H9 (cell line): ENCODE measurements around the gene GABRB3. TPM values are rescaled to one million over a fixed set of nuclear protein-coding genes. Genes with fewer than 3 reads are reported as not detected.

Experiments
- DNase-seq: peaks from one replicate; pipeline ENCODE4 v3.0.0-alpha.2; 2017
- H2AFZ ChIP-seq: one replicate; pipeline ENCODE4 v1.6.1; 2013; ENCODE audit warnings: mild to moderate bottlenecking, low read length, control low read depth, moderate library complexity
- H2AK5ac ChIP-seq: 2 replicates; pipeline ENCODE4 v1.6.1; 2013; ENCODE audit warnings: low read length, control low read depth, mixed read lengths; ENCODE audit not compliant: insufficient read length
- H2BK120ac ChIP-seq: one replicate; pipeline ENCODE4 v1.6.1; 2013; ENCODE audit warnings: low read depth, mild to moderate bottlenecking, low read length, control low read depth, inconsistent platforms; ENCODE audit not compliant: poor library complexity, severe bottlenecking
- H2BK12ac ChIP-seq: 2 replicates; pipeline ENCODE4 v1.6.1; 2013; ENCODE audit warnings: low read length, control low read depth, mixed read lengths, low read depth; ENCODE audit not compliant: insufficient read length
- H2BK15ac ChIP-seq: 2 replicates; pipeline ENCODE4 v1.6.1; 2013; ENCODE audit warnings: low read depth, low read length, control low read depth
- H2BK20ac ChIP-seq: one replicate; pipeline ENCODE4 v1.6.1; 2013; ENCODE audit warnings: low read depth, mild to moderate bottlenecking, low read length, control low read depth, inconsistent platforms; ENCODE audit not compliant: poor library complexity, severe bottlenecking
- H2BK5ac ChIP-seq: 2 replicates; pipeline ENCODE4 v1.6.1; 2013; ENCODE audit warnings: low read length, control low read depth, mixed read lengths; ENCODE audit not compliant: insufficient read length
- H3K14ac ChIP-seq: 2 replicates; pipeline ENCODE4 v1.6.1; 2013; ENCODE audit warnings: low read length, control low read depth; ENCODE audit not compliant: insufficient read depth
- H3K18ac ChIP-seq: 2 replicates; pipeline ENCODE4 v1.6.1; 2013; ENCODE audit warnings: low read depth, mild to moderate bottlenecking, mixed read lengths, low read length, control low read depth; ENCODE audit not compliant: insufficient read length
- H3K23ac ChIP-seq: 2 replicates; pipeline ENCODE4 v1.6.1; 2013; ENCODE audit warnings: low read length, control low read depth, mixed read lengths, low read depth; ENCODE audit not compliant: insufficient read length
- H3K23me2 ChIP-seq: 2 replicates; pipeline ENCODE4 v1.6.1; 2013; ENCODE audit warnings: low read depth, mild to moderate bottlenecking, mixed read lengths, low read length, control low read depth; ENCODE audit not compliant: insufficient read length, poor library complexity, severe bottlenecking
- H3K27ac ChIP-seq: 2 replicates; pipeline ENCODE4 v1.5.1; 2013; ENCODE audit warnings: low read length, control low read depth, mixed read lengths, low read depth; ENCODE audit not compliant: insufficient read length
- H3K27me3 ChIP-seq: 2 replicates; pipeline ENCODE4 v1.6.1; 2013; ENCODE audit warnings: low read length, control low read depth, inconsistent platforms; ENCODE audit not compliant: insufficient read depth
- H3K4ac ChIP-seq: 2 replicates; pipeline ENCODE4 v1.6.1; 2013; ENCODE audit warnings: low read depth, mild to moderate bottlenecking, control low read depth, inconsistent platforms, low read length, moderate library complexity
- H3K4me1 ChIP-seq: 2 replicates; pipeline ENCODE4 v1.6.1; 2013; ENCODE audit warnings: low read length, control low read depth, inconsistent platforms; ENCODE audit not compliant: insufficient read depth
- H3K4me2 ChIP-seq: 2 replicates; pipeline ENCODE4 v1.6.1; 2013; ENCODE audit warnings: low read length, control low read depth, mixed read lengths; ENCODE audit not compliant: insufficient read length, insufficient read depth
- H3K56ac ChIP-seq: 2 replicates; pipeline ENCODE4 v1.6.1; 2013; ENCODE audit warnings: low read depth, mild to moderate bottlenecking, mixed read lengths, low read length, control low read depth; ENCODE audit not compliant: insufficient read length
- H3K79me1 ChIP-seq: 2 replicates; pipeline ENCODE4 v1.6.1; 2013; ENCODE audit warnings: low read depth, mild to moderate bottlenecking, moderate library complexity, low read length, control low read depth, inconsistent platforms; ENCODE audit not compliant: insufficient read depth, poor library complexity, severe bottlenecking
- H3K79me2 ChIP-seq: 2 replicates; pipeline ENCODE4 v1.6.1; 2013; ENCODE audit warnings: low read length, control low read depth, inconsistent platforms; ENCODE audit not compliant: insufficient read depth
- H3K9ac ChIP-seq: 2 replicates; pipeline ENCODE4 v1.6.1; 2013; ENCODE audit warnings: low read length, control low read depth, mixed read lengths; ENCODE audit not compliant: insufficient read length; ENCODE audit errors: extremely low read depth
- H3K9me3 ChIP-seq: one replicate; pipeline ENCODE4 v1.6.1; 2013; ENCODE audit warnings: low read depth, low read length, inconsistent platforms; ENCODE audit not compliant: control insufficient read depth
- H3T11ph ChIP-seq: one replicate; pipeline ENCODE4 v1.6.1; 2013; ENCODE audit warnings: mild to moderate bottlenecking, low read length, control low read depth, inconsistent platforms
- H4K20me1 ChIP-seq: one replicate; pipeline ENCODE4 v1.6.1; 2013; ENCODE audit not compliant: control insufficient read depth, insufficient read length, insufficient read depth
- H4K5ac ChIP-seq: 2 replicates; pipeline ENCODE4 v1.6.1; 2013; ENCODE audit warnings: low read depth, mild to moderate bottlenecking, mixed read lengths, low read length, control low read depth; ENCODE audit not compliant: insufficient read length
- H4K8ac ChIP-seq: replicated peaks from 2 replicates; pipeline ENCODE4 v1.6.1; 2013; ENCODE audit warnings: low read length, control low read depth, mixed read lengths, low read depth; ENCODE audit not compliant: insufficient read length
- H4K91ac ChIP-seq: 2 replicates; pipeline ENCODE4 v1.6.1; 2013; ENCODE audit warnings: low read depth, mild to moderate bottlenecking, moderate library complexity, mixed read lengths, low read length, control low read depth; ENCODE audit not compliant: insufficient read length
- H3K27ac Mint-ChIP-seq, 3 experiments: 2 replicates in 2 of 3; 3 replicates in 1 of 3; pipeline ENCODE4 v1.8.0; 2020 to 2021; ENCODE audit warnings: mixed read lengths in 3 of 3, mild to moderate bottlenecking in 1 of 3, moderate library complexity in 1 of 3
- H3K27me3 Mint-ChIP-seq: 2 replicates; pipeline ENCODE4 v1.8.0; 2021; ENCODE audit warnings: low read depth, mild to moderate bottlenecking, moderate library complexity, mixed read lengths
- H3K36me3 Mint-ChIP-seq, 3 experiments: 2 replicates in 2 of 3; 3 replicates in 1 of 3; pipeline ENCODE4 v1.8.0; 2020 to 2021; ENCODE audit warnings: low read depth in 3 of 3, mixed read lengths in 3 of 3; ENCODE audit not compliant: insufficient read depth in 1 of 3
- H3K4me1 Mint-ChIP-seq, 2 experiments: 2 replicates each; pipeline ENCODE4 v1.8.0; 2020; ENCODE audit warnings: mixed read lengths in 2 of 2
- H3K4me3 Mint-ChIP-seq, 2 experiments: 2 replicates in 1 of 2; 3 replicates in 1 of 2; pipeline ENCODE4 v1.8.0; 2020 to 2021; ENCODE audit warnings: mild to moderate bottlenecking in 2 of 2, mixed read lengths in 2 of 2, moderate library complexity in 1 of 2
- H3K9me3 Mint-ChIP-seq, 2 experiments: 2 replicates in 1 of 2; 3 replicates in 1 of 2; pipeline ENCODE4 v1.8.0; 2020; ENCODE audit warnings: mild to moderate bottlenecking in 2 of 2, mixed read lengths in 2 of 2, moderate library complexity in 1 of 2
- WGBS: extraction: QIAGEN DNeasy Blood & Tissue Kit; methylation state at CpG from one replicate; pipeline ENCODE4 v1.1.7; 2013; ENCODE audit warnings: missing lambda C conversion rate, low lambda C conversion rate, mixed read lengths; ENCODE audit not compliant: insufficient read length; ENCODE audit errors: extremely low coverage; 5-methylcytosine and 5-hydroxymethylcytosine counted together
- total RNA-seq: library from RNA; stranded (reverse); gene quantifications from 2 replicates; pipeline ENCODE4 v1.2.1, GENCODE V29; 2021
- TF ChIP-seq, protein P1 (sequence below): fragments of 200-600 bp; sonication (generic); conservative IDR thresholded peaks from 3 replicates; pipeline ENCODE4 v1.8.0; 2021; ENCODE audit warnings: antibody characterized with exemption, mild to moderate bottlenecking

GABRB3 gene
- total RNA-seq, 1 experiment from 2014 or later, result 98.2 TPM

DNA sequence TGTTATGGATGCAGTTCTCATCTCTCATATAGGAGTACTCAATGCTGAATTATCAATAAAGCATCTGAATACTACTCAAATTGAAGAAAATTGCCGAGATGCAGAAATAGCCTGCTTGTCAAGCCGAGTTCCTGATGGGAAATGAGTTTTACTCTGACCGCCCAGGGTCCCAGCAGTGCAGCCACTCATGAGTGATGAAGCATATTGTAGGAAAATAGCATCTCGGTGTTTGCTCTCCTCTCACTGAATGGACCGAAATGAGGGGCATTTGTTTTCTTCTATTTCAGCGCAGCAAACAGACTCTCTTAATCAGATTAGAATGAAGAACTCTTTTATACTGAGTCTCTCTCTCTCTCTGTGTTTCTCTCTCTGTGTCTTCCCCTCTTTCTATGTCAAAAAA, 190.0 kb downstream of the GABRB3 start:
- H4K91ac ChIP-seq, result no peak overlapping the region
- WGBS, result no CpG with 5 or more reads among the region's 6 CpGs

More for the DNA sequence above, 190.0 kb downstream of the GABRB3 start:
- Histone ChIP-seq H2BK15ac (no peak overlapping the region), H3K9me3 (no peaks in the 10 kb centered on the region), H2BK20ac (no peak overlapping the region), H2AK5ac (no peak overlapping the region), H3K23ac (no peak overlapping the region), H3K27ac (no peak overlapping the region), H3K4ac (no peak overlapping the region), H2BK120ac (no peak overlapping the region), H3K4me2 (no peak overlapping the region), H3K23me2 (no peaks in the 10 kb centered on the region), H2BK5ac (no peak overlapping the region), H3K9ac (no peak overlapping the region), H3K79me2 (0 out of 2 replicates have a peak, but pooled peaks cover 2% of the 10 kb centered on the region), H4K20me1 (no peaks in the 10 kb centered on the region), H4K5ac (no peak overlapping the region), H3K79me1 (no peaks in the 10 kb centered on the region), H3K56ac (no peak overlapping the region), H3K18ac (no peak overlapping the region), H3K27me3 (no peaks in the 10 kb centered on the region), H3K14ac (no peak overlapping the region), H2BK12ac (no peak overlapping the region), H2AFZ (no peak overlapping the region), H3T11ph (no peak overlapping the region), H3K4me1 (no peaks in the 10 kb centered on the region), H4K8ac (no peak overlapping the region)
- DNase-seq, result no peak
- no peaks in the 10 kb centered on the region for H3K27me3 Mint-ChIP-seq
- no peaks in the 10 kb centered on the region for H3K9me3 Mint-ChIP-seq
- no peak overlapping the region for H3K27ac Mint-ChIP-seq
- TF ChIP-seq, protein P1, sequence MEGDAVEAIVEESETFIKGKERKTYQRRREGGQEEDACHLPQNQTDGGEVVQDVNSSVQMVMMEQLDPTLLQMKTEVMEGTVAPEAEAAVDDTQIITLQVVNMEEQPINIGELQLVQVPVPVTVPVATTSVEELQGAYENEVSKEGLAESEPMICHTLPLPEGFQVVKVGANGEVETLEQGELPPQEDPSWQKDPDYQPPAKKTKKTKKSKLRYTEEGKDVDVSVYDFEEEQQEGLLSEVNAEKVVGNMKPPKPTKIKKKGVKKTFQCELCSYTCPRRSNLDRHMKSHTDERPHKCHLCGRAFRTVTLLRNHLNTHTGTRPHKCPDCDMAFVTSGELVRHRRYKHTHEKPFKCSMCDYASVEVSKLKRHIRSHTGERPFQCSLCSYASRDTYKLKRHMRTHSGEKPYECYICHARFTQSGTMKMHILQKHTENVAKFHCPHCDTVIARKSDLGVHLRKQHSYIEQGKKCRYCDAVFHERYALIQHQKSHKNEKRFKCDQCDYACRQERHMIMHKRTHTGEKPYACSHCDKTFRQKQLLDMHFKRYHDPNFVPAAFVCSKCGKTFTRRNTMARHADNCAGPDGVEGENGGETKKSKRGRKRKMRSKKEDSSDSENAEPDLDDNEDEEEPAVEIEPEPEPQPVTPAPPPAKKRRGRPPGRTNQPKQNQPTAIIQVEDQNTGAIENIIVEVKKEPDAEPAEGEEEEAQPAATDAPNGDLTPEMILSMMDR, result no peak
- H3K4me3 Mint-ChIP-seq, result no peak overlapping the region
- H3K36me3 Mint-ChIP-seq, result peaks cover 26 to 41% (median 32%) of the 10 kb centered on the region in 3 experiments; a peak in 6 of 7 replicates
- H3K4me1 Mint-ChIP-seq, result peaks cover 5 to 6% of the 10 kb centered on the region in 2 experiments
